Stimulated activated CD4-positive, alpha-beta T cell treated with anti-CD3 and anti-CD28 coated beads, TNF-alpha, amount 100 ng/mL, for 1 hour (primary cell): ENCODE measurements around the gene KLF14.
"Not testable (repeated sequence)": the region's sequence is repeated elsewhere in the genome, so short reads cannot be mapped to it uniquely, and the experiment has no call there.

ENCODE experiments used
- DNase-seq, 3 donors: peaks; one replicate each; pipeline ENCODE4 v3.0.0-alpha.2; 2020; ENCODE audit warnings: low read depth in 3 of 3, low spot score in 1 of 3

KLF14 gene

GRCh38 chr7:130733931-130734814 is at the start of gene KLF14:
KLF14 (minus strand) TSS chr7:130734207; CDS start chr7:130734033, 174 bp downstream.
- DNase-seq = peak in 1 of 3 donors; percentile 34

GRCh38 chr7:130781346-130781745 is 47.3 kb upstream of the KLF14 start:
- no peak for DNase-seq

- no peak for DNase-seq
These were observed 43.4 kb upstream of the KLF14 start for GRCh38 chr7:130777426-130777825.

GRCh38 chr7:130772456-130772855 is 38.4 kb upstream of the KLF14 start:
- DNase-seq = not testable (repeated sequence)

- no peak for DNase-seq
These were observed 34.8 kb upstream of the KLF14 start for GRCh38 chr7:130768854-130769253.

GRCh38 chr7:130764569-130764968 is 30.6 kb upstream of the KLF14 start:
- DNase-seq = not testable (repeated sequence)

- no peak for DNase-seq
These were observed 24.5 kb upstream of the KLF14 start for GRCh38 chr7:130758429-130759056.

GRCh38 chr7:130756316-130756715 is 22.3 kb upstream of the KLF14 start:
- DNase-seq = no peak

- DNase-seq = no peak
These were observed 18.4 kb upstream of the KLF14 start for GRCh38 chr7:130752424-130752823.

GRCh38 chr7:130750755-130751154 is 16.7 kb upstream of the KLF14 start:
- DNase-seq = no peak

- no peak for DNase-seq
These were observed 14.8 kb upstream of the KLF14 start for GRCh38 chr7:130748531-130749389.

GRCh38 chr7:130741331-130741995 is 7.5 kb upstream of the KLF14 start:
- no peak for DNase-seq

- no peak for DNase-seq
These were observed 6.6 kb upstream of the KLF14 start for GRCh38 chr7:130740606-130741005.

GRCh38 chr7:130736298-130736900 is 2.4 kb upstream of the KLF14 start:
- DNase-seq = no peak

GRCh38 chr7:130734815-130735716 is 1.1 kb upstream of the KLF14 start:
- DNase-seq = no peak

GRCh38 chr7:130732980-130733930 is 752 bp downstream of the KLF14 start:
- DNase-seq = peak in 1 of 3 donors; percentile 10

- DNase-seq = no peak
These were observed 10.2 kb downstream of the KLF14 start for GRCh38 chr7:130723784-130724183.
